ENCODE data around the gene ANKDD1B. TPM values are rescaled to one million over a fixed set of nuclear protein-coding genes. Genes with fewer than 3 reads are reported as not detected.

The ANKDD1B gene
- total and polyA plus RNA-seq, 2 experiments from 2014 or later = 0.40 to 0.73 TPM

DNA sequence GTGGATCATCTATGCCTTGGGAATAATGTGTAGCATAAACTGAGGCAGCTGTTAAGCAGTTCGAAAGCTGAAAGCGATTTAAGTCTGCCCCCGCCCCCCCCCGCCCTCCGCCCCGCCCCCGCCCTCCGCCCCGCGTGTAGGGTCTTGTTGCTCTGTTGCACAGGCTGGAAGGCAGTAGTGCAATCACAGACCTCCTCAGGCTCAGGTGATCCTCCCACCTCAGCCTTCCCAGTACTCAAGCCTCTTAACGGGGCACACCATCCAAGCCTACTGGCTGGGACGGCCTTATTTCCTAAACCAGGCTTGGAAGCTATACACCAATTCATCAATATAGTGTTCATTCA lies 945 bp downstream of the ANKDD1B start:
- Mint-ChIP-seq H3K36me3 (ENCODE audit: low read depth) (no peaks in the 10 kb centered on the region), H3K27me3 (ENCODE audit: insufficient read depth, low read depth, poor library complexity) (peaks cover 6% of the 10 kb centered on the region), H3K27ac (no peak overlapping the region), H3K9me3 (no peaks in the 10 kb centered on the region; the same call in 2 of the 3 replicates), H3K4me1 (peaks cover 31% of the 10 kb centered on the region), H3K4me3 (peak overlapping the region; percentile 83; the same call in 2 of the 3 replicates)
- Histone ChIP-seq H3K27ac (ENCODE audit: low read depth) (no peak overlapping the region), H3K79me2 (replicated peaks; ENCODE audit: insufficient read depth) (no peaks in the 10 kb centered on the region), H3F3A (replicated peaks; ENCODE audit: low read depth) (no peaks in the 10 kb centered on the region), H3K9me2 (ENCODE audit: insufficient read depth) (0 out of 2 replicates have a peak, but pooled peaks cover 6% of the 10 kb centered on the region), H3K4me2 (peak overlapping the region; percentile 96), H3K4me3 (peak overlapping the region; percentile 78), H2AFZ (peak overlapping the region; percentile 94), H4K20me1 (replicated peaks; ENCODE audit: insufficient read depth) (no peaks in the 10 kb centered on the region), H3K36me3 (ENCODE audit: insufficient read depth) (no peaks in the 10 kb centered on the region), H3K27me3 (ENCODE audit: insufficient read depth) (no peaks in the 10 kb centered on the region), H3K4me1 (ENCODE audit: insufficient read depth) (peaks cover 16% of the 10 kb centered on the region)
- DNase-seq (ENCODE audit: low spot score) (peak; percentile 39), ATAC-seq (peak; percentile 65)
- TF ChIP-seq ZNF114 (CRISPR knock-in tag; IDR thresholded peaks at IDR 0.05) (no peak), EZH2phosphoT487 (IDR thresholded peaks at IDR 0.05; ENCODE audit: unreplicated experiment) (no peak), POLR2AphosphoS5 (IDR thresholded peaks at IDR 0.05; ENCODE audit: low read depth) (no peak), ZNF331 (CRISPR knock-in tag; IDR thresholded peaks at IDR 0.05; ENCODE audit: low read depth) (no peak), NANOG (IDR thresholded peaks at IDR 0.05; ENCODE audit: borderline replicate concordance) (no peak), CREB1 (CRISPR knock-in tag; IDR thresholded peaks at IDR 0.05; ENCODE audit: low read depth) (no peak), JUNB (IDR thresholded peaks at IDR 0.05; ENCODE audit: unreplicated experiment) (no peak)
- TF ChIP-seq, protein P1, sequence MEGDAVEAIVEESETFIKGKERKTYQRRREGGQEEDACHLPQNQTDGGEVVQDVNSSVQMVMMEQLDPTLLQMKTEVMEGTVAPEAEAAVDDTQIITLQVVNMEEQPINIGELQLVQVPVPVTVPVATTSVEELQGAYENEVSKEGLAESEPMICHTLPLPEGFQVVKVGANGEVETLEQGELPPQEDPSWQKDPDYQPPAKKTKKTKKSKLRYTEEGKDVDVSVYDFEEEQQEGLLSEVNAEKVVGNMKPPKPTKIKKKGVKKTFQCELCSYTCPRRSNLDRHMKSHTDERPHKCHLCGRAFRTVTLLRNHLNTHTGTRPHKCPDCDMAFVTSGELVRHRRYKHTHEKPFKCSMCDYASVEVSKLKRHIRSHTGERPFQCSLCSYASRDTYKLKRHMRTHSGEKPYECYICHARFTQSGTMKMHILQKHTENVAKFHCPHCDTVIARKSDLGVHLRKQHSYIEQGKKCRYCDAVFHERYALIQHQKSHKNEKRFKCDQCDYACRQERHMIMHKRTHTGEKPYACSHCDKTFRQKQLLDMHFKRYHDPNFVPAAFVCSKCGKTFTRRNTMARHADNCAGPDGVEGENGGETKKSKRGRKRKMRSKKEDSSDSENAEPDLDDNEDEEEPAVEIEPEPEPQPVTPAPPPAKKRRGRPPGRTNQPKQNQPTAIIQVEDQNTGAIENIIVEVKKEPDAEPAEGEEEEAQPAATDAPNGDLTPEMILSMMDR (conservative IDR thresholded peaks at IDR 0.05; ENCODE audit: low read depth in 2 of 2) = no peak
- TF ChIP-seq, protein P2, sequence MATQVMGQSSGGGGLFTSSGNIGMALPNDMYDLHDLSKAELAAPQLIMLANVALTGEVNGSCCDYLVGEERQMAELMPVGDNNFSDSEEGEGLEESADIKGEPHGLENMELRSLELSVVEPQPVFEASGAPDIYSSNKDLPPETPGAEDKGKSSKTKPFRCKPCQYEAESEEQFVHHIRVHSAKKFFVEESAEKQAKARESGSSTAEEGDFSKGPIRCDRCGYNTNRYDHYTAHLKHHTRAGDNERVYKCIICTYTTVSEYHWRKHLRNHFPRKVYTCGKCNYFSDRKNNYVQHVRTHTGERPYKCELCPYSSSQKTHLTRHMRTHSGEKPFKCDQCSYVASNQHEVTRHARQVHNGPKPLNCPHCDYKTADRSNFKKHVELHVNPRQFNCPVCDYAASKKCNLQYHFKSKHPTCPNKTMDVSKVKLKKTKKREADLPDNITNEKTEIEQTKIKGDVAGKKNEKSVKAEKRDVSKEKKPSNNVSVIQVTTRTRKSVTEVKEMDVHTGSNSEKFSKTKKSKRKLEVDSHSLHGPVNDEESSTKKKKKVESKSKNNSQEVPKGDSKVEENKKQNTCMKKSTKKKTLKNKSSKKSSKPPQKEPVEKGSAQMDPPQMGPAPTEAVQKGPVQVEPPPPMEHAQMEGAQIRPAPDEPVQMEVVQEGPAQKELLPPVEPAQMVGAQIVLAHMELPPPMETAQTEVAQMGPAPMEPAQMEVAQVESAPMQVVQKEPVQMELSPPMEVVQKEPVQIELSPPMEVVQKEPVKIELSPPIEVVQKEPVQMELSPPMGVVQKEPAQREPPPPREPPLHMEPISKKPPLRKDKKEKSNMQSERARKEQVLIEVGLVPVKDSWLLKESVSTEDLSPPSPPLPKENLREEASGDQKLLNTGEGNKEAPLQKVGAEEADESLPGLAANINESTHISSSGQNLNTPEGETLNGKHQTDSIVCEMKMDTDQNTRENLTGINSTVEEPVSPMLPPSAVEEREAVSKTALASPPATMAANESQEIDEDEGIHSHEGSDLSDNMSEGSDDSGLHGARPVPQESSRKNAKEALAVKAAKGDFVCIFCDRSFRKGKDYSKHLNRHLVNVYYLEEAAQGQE (IDR thresholded peaks at IDR 0.05; ENCODE audit: unreplicated experiment) = no peak
- TF ChIP-seq, protein P3, sequence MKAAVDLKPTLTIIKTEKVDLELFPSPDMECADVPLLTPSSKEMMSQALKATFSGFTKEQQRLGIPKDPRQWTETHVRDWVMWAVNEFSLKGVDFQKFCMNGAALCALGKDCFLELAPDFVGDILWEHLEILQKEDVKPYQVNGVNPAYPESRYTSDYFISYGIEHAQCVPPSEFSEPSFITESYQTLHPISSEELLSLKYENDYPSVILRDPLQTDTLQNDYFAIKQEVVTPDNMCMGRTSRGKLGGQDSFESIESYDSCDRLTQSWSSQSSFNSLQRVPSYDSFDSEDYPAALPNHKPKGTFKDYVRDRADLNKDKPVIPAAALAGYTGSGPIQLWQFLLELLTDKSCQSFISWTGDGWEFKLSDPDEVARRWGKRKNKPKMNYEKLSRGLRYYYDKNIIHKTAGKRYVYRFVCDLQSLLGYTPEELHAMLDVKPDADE (IDR thresholded peaks at IDR 0.05) = no peak
- TF ChIP-seq, protein P4, sequence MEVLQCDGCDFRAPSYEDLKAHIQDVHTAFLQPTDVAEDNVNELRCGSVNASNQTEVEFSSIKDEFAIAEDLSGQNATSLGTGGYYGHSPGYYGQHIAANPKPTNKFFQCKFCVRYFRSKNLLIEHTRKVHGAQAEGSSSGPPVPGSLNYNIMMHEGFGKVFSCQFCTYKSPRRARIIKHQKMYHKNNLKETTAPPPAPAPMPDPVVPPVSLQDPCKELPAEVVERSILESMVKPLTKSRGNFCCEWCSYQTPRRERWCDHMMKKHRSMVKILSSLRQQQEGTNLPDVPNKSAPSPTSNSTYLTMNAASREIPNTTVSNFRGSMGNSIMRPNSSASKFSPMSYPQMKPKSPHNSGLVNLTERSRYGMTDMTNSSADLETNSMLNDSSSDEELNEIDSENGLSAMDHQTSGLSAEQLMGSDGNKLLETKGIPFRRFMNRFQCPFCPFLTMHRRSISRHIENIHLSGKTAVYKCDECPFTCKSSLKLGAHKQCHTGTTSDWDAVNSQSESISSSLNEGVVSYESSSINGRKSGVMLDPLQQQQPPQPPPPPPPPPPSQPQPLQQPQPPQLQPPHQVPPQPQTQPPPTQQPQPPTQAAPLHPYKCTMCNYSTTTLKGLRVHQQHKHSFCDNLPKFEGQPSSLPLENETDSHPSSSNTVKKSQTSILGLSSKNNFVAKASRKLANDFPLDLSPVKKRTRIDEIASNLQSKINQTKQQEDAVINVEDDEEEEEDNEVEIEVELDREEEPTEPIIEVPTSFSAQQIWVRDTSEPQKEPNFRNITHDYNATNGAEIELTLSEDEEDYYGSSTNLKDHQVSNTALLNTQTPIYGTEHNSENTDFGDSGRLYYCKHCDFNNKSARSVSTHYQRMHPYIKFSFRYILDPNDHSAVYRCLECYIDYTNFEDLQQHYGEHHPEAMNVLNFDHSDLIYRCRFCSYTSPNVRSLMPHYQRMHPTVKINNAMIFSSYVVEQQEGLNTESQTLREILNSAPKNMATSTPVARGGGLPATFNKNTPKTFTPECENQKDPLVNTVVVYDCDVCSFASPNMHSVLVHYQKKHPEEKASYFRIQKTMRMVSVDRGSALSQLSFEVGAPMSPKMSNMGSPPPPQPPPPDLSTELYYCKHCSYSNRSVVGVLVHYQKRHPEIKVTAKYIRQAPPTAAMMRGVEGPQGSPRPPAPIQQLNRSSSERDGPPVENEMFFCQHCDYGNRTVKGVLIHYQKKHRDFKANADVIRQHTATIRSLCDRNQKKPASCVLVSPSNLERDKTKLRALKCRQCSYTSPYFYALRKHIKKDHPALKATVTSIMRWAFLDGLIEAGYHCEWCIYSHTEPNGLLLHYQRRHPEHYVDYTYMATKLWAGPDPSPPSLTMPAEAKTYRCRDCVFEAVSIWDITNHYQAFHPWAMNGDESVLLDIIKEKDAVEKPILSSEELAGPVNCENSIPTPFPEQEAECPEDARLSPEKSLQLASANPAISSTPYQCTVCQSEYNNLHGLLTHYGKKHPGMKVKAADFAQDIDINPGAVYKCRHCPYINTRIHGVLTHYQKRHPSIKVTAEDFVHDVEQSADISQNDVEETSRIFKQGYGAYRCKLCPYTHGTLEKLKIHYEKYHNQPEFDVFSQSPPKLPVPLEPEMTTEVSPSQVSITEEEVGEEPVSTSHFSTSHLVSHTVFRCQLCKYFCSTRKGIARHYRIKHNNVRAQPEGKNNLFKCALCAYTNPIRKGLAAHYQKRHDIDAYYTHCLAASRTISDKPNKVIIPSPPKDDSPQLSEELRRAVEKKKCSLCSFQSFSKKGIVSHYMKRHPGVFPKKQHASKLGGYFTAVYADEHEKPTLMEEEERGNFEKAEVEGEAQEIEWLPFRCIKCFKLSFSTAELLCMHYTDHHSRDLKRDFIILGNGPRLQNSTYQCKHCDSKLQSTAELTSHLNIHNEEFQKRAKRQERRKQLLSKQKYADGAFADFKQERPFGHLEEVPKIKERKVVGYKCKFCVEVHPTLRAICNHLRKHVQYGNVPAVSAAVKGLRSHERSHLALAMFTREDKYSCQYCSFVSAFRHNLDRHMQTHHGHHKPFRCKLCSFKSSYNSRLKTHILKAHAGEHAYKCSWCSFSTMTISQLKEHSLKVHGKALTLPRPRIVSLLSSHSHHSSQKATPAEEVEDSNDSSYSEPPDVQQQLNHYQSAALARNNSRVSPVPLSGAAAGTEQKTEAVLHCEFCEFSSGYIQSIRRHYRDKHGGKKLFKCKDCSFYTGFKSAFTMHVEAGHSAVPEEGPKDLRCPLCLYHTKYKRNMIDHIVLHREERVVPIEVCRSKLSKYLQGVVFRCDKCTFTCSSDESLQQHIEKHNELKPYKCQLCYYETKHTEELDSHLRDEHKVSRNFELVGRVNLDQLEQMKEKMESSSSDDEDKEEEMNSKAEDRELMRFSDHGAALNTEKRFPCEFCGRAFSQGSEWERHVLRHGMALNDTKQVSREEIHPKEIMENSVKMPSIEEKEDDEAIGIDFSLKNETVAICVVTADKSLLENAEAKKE (CRISPR knock-in tag; IDR thresholded peaks at IDR 0.05) = no peak

All from GM23338 (cell line).